ENCODE data around the gene KIAA1755. TPM values are rescaled to one million over a fixed set of nuclear protein-coding genes. Genes with fewer than 3 reads are reported as not detected.

Gene KIAA1755
- total and polyA plus RNA-seq, 10 of the 15 experiments (the other 5 are each of a cell fraction or from before 2014, with no cell fraction given) = not detected

DNA sequence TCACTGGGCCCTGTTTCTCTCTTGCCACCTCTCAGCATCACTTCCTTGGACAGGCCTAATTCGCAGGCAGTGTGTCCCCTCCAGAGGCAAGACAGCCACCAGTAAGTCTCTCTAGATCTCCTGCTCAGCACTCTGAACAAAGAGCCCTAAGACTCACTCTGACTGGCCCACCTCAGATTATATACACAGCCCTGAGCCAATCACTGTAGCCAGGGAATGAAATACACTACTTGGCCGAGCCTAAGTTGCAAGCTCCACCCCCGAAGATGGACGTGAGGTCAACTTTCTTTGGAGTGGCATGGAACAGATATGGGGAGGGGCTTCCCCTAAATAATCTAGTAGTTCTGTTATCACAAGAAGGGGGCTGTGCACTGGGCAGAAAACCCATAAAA lies 47.5 kb upstream of the KIAA1755 start:
- POLR2A ChIA-PET = no interaction called here

DNA sequence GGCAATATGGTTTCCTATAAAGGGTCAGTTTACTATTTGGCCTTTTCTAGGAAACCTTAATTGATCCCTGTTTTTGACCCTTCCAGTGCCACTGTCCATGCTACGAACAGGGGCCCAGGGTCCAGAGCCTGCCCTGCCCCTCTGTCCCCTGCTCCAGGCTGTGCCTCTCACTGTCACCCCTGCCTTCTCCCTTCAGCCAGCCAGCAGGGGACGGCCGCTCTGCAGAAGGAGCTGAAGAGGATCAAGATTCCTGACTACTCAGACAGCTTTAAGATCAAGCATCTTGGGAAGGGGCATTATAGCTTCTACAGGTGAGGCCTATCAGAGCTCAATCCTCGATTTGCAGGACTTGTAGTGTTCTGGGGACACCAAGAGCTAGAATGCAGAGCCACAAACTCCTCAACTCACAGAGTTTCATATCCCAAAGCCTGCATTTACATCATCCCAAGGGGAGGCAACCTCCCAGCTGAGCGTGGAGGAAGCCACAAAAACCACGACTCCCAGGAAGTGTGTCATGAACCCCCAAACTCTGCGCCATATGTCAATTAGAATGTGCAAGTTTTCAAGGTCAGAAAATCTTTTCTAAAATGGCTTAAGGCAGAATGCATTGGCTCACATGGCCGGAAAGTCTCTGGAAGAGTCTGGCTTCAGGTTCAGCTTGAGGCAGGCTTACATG lies 47.0 kb upstream of the KIAA1755 start:
- Histone ChIP-seq H3K27ac (ENCODE audit: control insufficient read depth, insufficient read depth) (no peak overlapping the region), H3K36me3 (ENCODE audit: control insufficient read depth in 2 of 2, insufficient read depth in 2 of 2, low read length in 1 of 2) (no peaks in the 10 kb centered on the region), H3K4me3 (no peak overlapping the region), H3K79me2 (ENCODE audit: control insufficient read depth, insufficient read depth, low read length) (no peaks in the 10 kb centered on the region), H3K9me3 (replicated peaks; ENCODE audit: control insufficient read depth, insufficient read depth, low read length) (no peaks in the 10 kb centered on the region), H3K4me1 (ENCODE audit: control insufficient read depth, insufficient read depth, low read length) (no peaks in the 10 kb centered on the region; the same call in 1 of the 2 replicates), H3K4me2 (ENCODE audit: control insufficient read depth, insufficient read depth) (no peak overlapping the region), H3K9ac (ENCODE audit: control insufficient read depth, insufficient read depth, low read length) (no peak overlapping the region), H2AFZ (ENCODE audit: control insufficient read depth, low read depth, low read length) (no peak overlapping the region), H3K27me3 (replicated peaks in 1 of 2; ENCODE audit: control insufficient read depth in 2 of 2, insufficient read depth in 2 of 2, low read length in 1 of 2) (peaks cover 9 to 22% of the 10 kb centered on the region in 2 experiments), H4K20me1 (ENCODE audit: control insufficient read depth, insufficient read depth) (no peaks in the 10 kb centered on the region)
- 16% methylated on average over 8 of the region's 8 CpGs for WGBS (ENCODE audit: insufficient coverage, insufficient replicate concordance, low lambda C conversion rate, missing lambda C conversion rate)
- intact Hi-C loops (cut with micrococcal nuclease; ENCODE audit: unreplicated experiment) = no loop called here
- in situ Hi-C loops (cut with MboI) = no loop called here
- no TSS peak for BruUV-seq (replicated peaks)
- no peak for ATAC-seq
- ChIA-PET SMC1A (ENCODE audit: uncharacterized antibody, unreplicated experiment) (no interaction called here), POLR2A (no interaction called here), RAD21 (ENCODE audit: unreplicated experiment) (no interaction called here), CTCF (no interaction called here)
- FAIRE-seq = no peak
- DNase-seq (ENCODE audit: low read depth, low spot score) = no peak
- TF ChIP-seq TAF1 (IDR thresholded peaks at IDR 0.05; ENCODE audit: borderline replicate concordance, low read depth, low read length) = no peak
- TF ChIP-seq, protein P1, sequence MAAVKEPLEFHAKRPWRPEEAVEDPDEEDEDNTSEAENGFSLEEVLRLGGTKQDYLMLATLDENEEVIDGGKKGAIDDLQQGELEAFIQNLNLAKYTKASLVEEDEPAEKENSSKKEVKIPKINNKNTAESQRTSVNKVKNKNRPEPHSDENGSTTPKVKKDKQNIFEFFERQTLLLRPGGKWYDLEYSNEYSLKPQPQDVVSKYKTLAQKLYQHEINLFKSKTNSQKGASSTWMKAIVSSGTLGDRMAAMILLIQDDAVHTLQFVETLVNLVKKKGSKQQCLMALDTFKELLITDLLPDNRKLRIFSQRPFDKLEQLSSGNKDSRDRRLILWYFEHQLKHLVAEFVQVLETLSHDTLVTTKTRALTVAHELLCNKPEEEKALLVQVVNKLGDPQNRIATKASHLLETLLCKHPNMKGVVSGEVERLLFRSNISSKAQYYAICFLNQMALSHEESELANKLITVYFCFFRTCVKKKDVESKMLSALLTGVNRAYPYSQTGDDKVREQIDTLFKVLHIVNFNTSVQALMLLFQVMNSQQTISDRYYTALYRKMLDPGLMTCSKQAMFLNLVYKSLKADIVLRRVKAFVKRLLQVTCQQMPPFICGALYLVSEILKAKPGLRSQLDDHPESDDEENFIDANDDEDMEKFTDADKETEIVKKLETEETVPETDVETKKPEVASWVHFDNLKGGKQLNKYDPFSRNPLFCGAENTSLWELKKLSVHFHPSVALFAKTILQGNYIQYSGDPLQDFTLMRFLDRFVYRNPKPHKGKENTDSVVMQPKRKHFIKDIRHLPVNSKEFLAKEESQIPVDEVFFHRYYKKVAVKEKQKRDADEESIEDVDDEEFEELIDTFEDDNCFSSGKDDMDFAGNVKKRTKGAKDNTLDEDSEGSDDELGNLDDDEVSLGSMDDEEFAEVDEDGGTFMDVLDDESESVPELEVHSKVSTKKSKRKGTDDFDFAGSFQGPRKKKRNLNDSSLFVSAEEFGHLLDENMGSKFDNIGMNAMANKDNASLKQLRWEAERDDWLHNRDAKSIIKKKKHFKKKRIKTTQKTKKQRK (IDR thresholded peaks at IDR 0.05; ENCODE audit: low read depth, low read length) = no peak
- no peak for TF ChIP-seq EZH2 (IDR thresholded peaks at IDR 0.05; ENCODE audit: borderline replicate concordance, control insufficient read depth, low read depth, low read length)
- no peak for TF ChIP-seq IKZF2 (IDR thresholded peaks at IDR 0.05)
- TF ChIP-seq, protein P2, sequence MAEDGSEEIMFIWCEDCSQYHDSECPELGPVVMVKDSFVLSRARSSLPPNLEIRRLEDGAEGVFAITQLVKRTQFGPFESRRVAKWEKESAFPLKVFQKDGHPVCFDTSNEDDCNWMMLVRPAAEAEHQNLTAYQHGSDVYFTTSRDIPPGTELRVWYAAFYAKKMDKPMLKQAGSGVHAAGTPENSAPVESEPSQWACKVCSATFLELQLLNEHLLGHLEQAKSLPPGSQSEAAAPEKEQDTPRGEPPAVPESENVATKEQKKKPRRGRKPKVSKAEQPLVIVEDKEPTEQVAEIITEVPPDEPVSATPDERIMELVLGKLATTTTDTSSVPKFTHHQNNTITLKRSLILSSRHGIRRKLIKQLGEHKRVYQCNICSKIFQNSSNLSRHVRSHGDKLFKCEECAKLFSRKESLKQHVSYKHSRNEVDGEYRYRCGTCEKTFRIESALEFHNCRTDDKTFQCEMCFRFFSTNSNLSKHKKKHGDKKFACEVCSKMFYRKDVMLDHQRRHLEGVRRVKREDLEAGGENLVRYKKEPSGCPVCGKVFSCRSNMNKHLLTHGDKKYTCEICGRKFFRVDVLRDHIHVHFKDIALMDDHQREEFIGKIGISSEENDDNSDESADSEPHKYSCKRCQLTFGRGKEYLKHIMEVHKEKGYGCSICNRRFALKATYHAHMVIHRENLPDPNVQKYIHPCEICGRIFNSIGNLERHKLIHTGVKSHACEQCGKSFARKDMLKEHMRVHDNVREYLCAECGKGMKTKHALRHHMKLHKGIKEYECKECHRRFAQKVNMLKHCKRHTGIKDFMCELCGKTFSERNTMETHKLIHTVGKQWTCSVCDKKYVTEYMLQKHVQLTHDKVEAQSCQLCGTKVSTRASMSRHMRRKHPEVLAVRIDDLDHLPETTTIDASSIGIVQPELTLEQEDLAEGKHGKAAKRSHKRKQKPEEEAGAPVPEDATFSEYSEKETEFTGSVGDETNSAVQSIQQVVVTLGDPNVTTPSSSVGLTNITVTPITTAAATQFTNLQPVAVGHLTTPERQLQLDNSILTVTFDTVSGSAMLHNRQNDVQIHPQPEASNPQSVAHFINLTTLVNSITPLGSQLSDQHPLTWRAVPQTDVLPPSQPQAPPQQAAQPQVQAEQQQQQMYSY (CRISPR knock-in tag; IDR thresholded peaks at IDR 0.05) = no peak

More for the DNA sequence above, 47.5 kb upstream of the KIAA1755 start:
- ChIA-PET SMC1A (ENCODE audit: uncharacterized antibody, unreplicated experiment) (no interaction called here), CTCF (no interaction called here), RAD21 (ENCODE audit: unreplicated experiment) (no interaction called here)
- TF ChIP-seq STAT1 (conservative IDR thresholded peaks at IDR 0.05) (no peak), RFX5 (IDR thresholded peaks at IDR 0.05; ENCODE audit: low read depth, low read length) (no peak), BMI1 (IDR thresholded peaks at IDR 0.05; ENCODE audit: borderline replicate concordance) (no peak)
- TF ChIP-seq, protein P3, sequence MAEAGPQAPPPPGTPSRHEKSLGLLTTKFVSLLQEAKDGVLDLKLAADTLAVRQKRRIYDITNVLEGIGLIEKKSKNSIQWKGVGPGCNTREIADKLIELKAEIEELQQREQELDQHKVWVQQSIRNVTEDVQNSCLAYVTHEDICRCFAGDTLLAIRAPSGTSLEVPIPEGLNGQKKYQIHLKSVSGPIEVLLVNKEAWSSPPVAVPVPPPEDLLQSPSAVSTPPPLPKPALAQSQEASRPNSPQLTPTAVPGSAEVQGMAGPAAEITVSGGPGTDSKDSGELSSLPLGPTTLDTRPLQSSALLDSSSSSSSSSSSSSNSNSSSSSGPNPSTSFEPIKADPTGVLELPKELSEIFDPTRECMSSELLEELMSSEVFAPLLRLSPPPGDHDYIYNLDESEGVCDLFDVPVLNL (IDR thresholded peaks at IDR 0.05; ENCODE audit: low read depth, low read length) = no peak
- no TSS peak for BruUV-seq (replicated peaks)
- no peak overlapping the region for H3K4me3 ChIP-seq
- in situ Hi-C loops (cut with MboI) = no loop called here
- H3K36me3 ChIP-seq (ENCODE audit: control insufficient read depth in 2 of 2, insufficient read depth in 2 of 2, low read length in 1 of 2) = no peaks in the 10 kb centered on the region
- no peak overlapping the region for H3K27ac ChIP-seq (ENCODE audit: control insufficient read depth, insufficient read depth)
- no peak overlapping the region for H2AFZ ChIP-seq (ENCODE audit: control insufficient read depth, low read depth, low read length)
- DNase-seq (ENCODE audit: low read depth, low spot score) (no peak), FAIRE-seq (no peak), ATAC-seq (no peak)
- peaks cover 6 to 22% of the 10 kb centered on the region in 2 experiments for H3K27me3 ChIP-seq (replicated peaks in 1 of 2; ENCODE audit: control insufficient read depth in 2 of 2, insufficient read depth in 2 of 2, low read length in 1 of 2)
- no peak overlapping the region for H3K9ac ChIP-seq (ENCODE audit: control insufficient read depth, insufficient read depth, low read length)
- H3K9me3 ChIP-seq (replicated peaks; ENCODE audit: control insufficient read depth, insufficient read depth, low read length) = no peaks in the 10 kb centered on the region
- H3K79me2 ChIP-seq (ENCODE audit: control insufficient read depth, insufficient read depth, low read length) = no peaks in the 10 kb centered on the region
- H3K4me1 ChIP-seq (ENCODE audit: control insufficient read depth, insufficient read depth, low read length) = no peaks in the 10 kb centered on the region; the same call in 1 of the 2 replicates
- intact Hi-C loops (cut with micrococcal nuclease; ENCODE audit: unreplicated experiment) = no loop called here
- no peak overlapping the region for H3K4me2 ChIP-seq (ENCODE audit: control insufficient read depth, insufficient read depth)
- H4K20me1 ChIP-seq (ENCODE audit: control insufficient read depth, insufficient read depth) = no peaks in the 10 kb centered on the region
- WGBS (ENCODE audit: insufficient coverage, insufficient replicate concordance, low lambda C conversion rate, missing lambda C conversion rate) = 14% methylated on average over 4 of the region's 4 CpGs

All from GM12878 (cell line).